COLO829 (cell line): ENCODE results near the gene MAGI2.

Experiments used
- DNase-seq: peaks from one replicate; pipeline ENCODE4 v3.0.0; 2012; ENCODE audit warnings: low spot score

MAGI2 gene

GRCh38 chr7:79302293-79302692 is 151.2 kb downstream of the MAGI2 start:
- no peak for DNase-seq

GRCh38 chr7:79301419-79301818 is 152.0 kb downstream of the MAGI2 start:
- DNase-seq, result no peak

- no peak for DNase-seq
Observed at GRCh38 chr7:79300573-79300972, 152.9 kb downstream of the MAGI2 start.

- DNase-seq, result peak; percentile 48
Observed at GRCh38 chr7:79298145-79298760, 155.2 kb downstream of the MAGI2 start.

- DNase-seq, result no peak
Observed at GRCh38 chr7:79296553-79297320, 156.7 kb downstream of the MAGI2 start.

- DNase-seq, result no peak
Observed at GRCh38 chr7:79293655-79294142, 159.8 kb downstream of the MAGI2 start.

GRCh38 chr7:79292834-79293233 is 160.6 kb downstream of the MAGI2 start:
- no peak for DNase-seq

- DNase-seq, result no peak
Observed at GRCh38 chr7:79291498-79291865, 162.0 kb downstream of the MAGI2 start.

GRCh38 chr7:79290841-79291497 is 162.5 kb downstream of the MAGI2 start:
- no peak for DNase-seq

- DNase-seq, result no peak
Observed at GRCh38 chr7:79290398-79290797, 163.1 kb downstream of the MAGI2 start.

- DNase-seq, result no peak
Observed at GRCh38 chr7:79288655-79289054, 164.8 kb downstream of the MAGI2 start.

- DNase-seq, result no peak
Observed at GRCh38 chr7:79287981-79288380, 165.5 kb downstream of the MAGI2 start.

- DNase-seq, result no peak
Observed at GRCh38 chr7:79286181-79286580, 167.3 kb downstream of the MAGI2 start.

GRCh38 chr7:79285756-79286155 is 167.7 kb downstream of the MAGI2 start:
- no peak for DNase-seq

- no peak for DNase-seq
Observed at GRCh38 chr7:79284211-79284610, 169.3 kb downstream of the MAGI2 start.

GRCh38 chr7:79282882-79283602 is 170.4 kb downstream of the MAGI2 start:
- no peak for DNase-seq

- no peak for DNase-seq
Observed at GRCh38 chr7:79282070-79282694, 171.3 kb downstream of the MAGI2 start.

- DNase-seq, result no peak
Observed at GRCh38 chr7:79281426-79281825, 172.0 kb downstream of the MAGI2 start.

GRCh38 chr7:79272938-79273337 is 180.5 kb downstream of the MAGI2 start:
- no peak for DNase-seq

GRCh38 chr7:79272066-79272669 is 181.3 kb downstream of the MAGI2 start:
- peak; percentile 71 for DNase-seq

- no peak for DNase-seq
Observed at GRCh38 chr7:79268730-79269129, 184.7 kb downstream of the MAGI2 start.

- no peak for DNase-seq
Observed at GRCh38 chr7:79258826-79259225, 194.6 kb downstream of the MAGI2 start.
